NK-92 (cell line): Measurements from ENCODE around the gene NPAS3.
"Not testable (repeated sequence)": the region's sequence is repeated elsewhere in the genome, so short reads cannot be mapped to it uniquely, and the experiment has no call there.

ENCODE experiments used
- DNase-seq: peaks from one replicate; lab custom pipeline; 2025; ENCODE audit not compliant: unreplicated experiment; lab: John Stamatoyannopoulos, UW

NPAS3 gene

DNA sequence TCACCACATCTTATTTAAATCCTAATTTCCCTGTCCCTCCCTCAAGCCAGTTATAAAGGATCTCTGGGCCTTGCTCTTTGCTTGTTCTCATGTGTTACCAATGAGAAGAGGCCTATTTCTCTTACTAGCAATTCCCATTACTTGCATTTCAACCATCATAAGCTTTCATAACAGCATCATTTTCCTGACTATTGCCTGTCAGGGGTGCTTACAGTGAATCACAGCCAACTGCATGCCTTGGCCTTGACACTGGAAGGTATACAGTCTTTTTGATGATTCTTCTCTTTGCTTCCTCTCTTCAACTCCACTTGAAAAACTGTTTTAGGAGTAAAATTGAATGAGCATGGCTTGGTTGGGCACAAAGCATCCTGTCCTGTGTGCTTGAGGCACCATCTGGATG lies 127.0 kb downstream of the NPAS3 start:
- DNase-seq, result no peak

DNA sequence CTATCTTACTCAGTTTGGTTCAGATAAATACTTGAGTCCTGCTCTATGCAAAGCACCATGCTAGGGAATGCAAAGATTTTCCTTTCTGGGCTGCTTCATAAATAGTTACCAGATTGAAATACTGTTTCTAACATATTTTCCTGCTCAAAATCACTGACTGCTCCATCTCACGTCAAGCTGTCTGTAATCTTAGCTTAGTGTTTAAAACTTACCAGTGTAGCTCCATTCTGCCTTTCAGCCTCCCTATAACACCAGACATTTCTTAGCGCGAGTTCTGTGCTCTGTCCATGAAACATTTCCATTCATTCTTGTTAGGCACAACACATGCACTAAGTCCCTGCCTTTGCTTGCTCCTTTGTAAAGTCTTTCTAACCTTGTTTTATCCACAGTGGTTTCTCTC lies 129.4 kb downstream of the NPAS3 start:
- DNase-seq, result no peak

DNA sequence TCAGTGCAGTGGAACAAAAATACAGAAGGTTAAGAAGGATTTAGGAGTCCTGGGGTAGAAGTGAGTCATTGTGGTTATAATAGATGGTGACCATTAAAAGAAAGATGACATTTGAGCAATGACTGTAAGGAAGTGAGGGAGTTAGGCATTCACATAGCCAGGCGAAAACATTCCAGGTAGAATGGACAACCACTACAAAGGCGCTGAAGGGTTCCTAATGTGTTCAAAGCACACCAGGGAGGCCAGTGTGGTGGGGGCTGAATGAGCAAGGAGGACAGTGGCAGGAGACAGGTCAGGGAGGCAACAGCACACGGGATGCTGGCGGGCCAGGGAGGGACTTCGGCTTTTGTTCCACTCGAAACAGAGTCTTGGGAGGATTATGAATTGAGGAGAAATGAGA lies 129.9 kb downstream of the NPAS3 start:
- DNase-seq, result no peak

- DNase-seq, result no peak
These were observed 131.8 kb downstream of the NPAS3 start for GRCh38 chr14:33070475-33070874.

GRCh38 chr14:33073023-33073422 lies 134.3 kb downstream of the NPAS3 start:
- DNase-seq, result no peak

- DNase-seq, result no peak
These were observed 142.6 kb downstream of the NPAS3 start for GRCh38 chr14:33081259-33081658.

- no peak for DNase-seq
These were observed 147.1 kb downstream of the NPAS3 start for GRCh38 chr14:33085799-33086198.

GRCh38 chr14:33088274-33088673 lies 149.6 kb downstream of the NPAS3 start:
- DNase-seq, result not testable (repeated sequence)

GRCh38 chr14:33098016-33098415 lies 159.3 kb downstream of the NPAS3 start:
- no peak for DNase-seq

GRCh38 chr14:33103489-33103888 lies 164.8 kb downstream of the NPAS3 start:
- no peak for DNase-seq

- DNase-seq, result no peak
These were observed 165.3 kb downstream of the NPAS3 start for GRCh38 chr14:33103966-33104365.

DNA sequence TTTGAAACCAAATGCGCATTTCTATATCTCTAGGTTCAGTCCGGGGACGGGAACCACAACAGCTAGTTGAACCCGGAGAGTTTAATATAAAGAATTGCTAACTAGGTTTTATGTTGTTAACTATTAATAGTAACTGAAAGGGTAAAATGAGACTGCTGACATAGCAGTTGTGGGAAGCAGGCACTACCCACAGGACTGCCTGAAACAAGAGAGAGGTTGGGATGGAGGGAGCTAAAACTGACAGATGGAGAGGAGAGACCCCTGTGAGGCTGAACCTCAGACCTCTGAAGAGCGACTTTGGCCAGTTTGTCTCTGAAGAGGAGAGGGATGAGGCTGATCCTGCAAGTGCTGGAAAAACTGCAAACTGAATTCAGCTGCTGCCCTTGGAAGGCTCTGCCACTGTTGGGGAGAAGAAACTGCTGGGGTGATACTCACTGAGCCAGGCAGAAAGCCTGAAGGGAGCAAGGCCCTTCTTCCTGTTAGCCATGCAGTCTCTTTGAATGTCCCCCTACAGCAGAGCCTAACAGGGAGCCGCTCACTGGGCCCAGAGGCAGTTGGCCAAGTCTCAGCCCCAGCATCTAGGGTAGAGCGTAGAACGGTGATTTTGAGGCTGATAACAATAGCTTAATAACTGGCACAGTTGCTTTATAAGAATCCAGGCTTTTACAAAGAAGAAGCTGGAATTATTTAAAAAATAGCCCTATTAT lies 172.2 kb downstream of the NPAS3 start:
- no peak for DNase-seq

DNA sequence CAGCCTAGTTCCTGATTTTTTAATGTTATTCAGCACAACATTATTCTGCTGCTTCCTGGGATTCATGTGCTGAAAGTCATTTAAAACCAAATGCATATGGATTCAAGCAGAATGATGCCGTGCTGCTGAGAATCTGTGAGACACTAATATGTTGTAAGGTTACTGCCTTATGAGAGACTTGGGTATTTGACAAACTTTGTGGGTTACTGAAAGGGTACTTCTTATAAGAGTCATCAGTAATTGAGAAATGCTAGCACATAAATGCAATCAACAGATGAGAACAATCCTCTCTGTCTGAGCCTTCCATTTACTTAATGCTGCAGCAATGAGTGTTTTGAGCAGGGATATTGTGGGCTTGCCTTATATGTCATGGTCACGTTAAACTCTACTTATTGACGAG lies 175.7 kb downstream of the NPAS3 start:
- DNase-seq, result no peak

- no peak for DNase-seq
These were observed 180.0 kb downstream of the NPAS3 start for GRCh38 chr14:33118668-33119067.

- no peak for DNase-seq
These were observed 181.7 kb downstream of the NPAS3 start for GRCh38 chr14:33120341-33120740.

GRCh38 chr14:33120966-33121365 lies 182.3 kb downstream of the NPAS3 start:
- DNase-seq, result no peak

DNA sequence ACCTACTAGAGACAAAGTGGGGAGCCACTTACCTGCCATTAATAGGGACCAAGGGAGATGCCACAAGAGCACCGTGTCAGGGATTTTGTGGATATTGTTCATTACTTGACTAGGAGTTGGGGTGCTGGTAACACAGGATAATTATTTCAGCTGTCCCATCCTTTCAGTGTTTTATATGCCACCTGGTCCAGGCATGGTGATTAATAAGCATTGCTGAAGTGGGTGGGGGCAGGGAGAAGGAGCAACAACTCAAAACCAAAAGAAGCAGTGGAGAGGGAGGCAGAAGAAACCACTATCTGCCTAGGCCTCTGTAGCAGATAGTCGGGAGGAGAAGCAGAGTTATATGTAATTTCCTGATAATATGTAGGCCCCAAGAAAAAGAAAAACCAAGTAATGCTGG lies 184.6 kb downstream of the NPAS3 start:
- DNase-seq, result no peak

- DNase-seq, result no peak
These were observed 187.8 kb downstream of the NPAS3 start for GRCh38 chr14:33126433-33126832.

DNA sequence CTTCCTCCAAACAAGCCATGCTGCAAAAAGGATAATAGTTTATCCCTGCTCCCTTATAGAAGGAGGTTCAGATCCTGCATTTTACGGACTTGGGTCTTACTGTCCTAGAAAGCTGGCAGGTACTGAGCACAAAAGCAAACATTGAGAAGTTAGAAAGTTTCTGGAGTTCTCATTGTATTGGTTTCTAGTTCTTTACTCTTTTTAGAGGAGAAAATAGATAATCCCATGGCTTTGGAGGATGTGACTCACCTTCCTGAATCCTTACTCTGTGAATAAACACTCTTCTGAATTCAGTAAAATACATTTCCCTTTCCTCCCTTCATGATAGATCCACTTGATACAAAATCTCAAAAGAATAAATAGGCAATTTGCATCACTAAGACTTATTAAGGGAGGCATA lies 188.9 kb downstream of the NPAS3 start:
- DNase-seq, result no peak

DNA sequence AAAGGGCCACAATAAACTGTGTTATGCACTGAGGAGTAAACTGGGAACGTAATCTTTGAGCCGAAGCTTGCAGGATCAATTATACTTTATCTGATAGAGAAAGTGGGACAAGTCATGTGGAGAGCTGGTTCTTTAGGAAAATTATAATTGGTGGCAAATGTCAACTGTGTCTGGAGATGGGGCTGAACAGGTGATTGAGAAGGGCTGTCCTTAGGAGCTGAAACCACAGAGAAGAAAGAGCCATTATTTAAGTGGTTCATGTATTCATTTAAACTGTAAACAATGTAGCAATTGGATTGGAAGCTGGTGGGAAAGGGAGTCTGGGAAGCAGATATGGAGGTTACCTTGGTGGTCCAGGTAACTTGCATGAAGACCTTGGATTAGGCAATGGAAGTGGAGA lies 193.1 kb downstream of the NPAS3 start:
- no peak for DNase-seq

GRCh38 chr14:33134162-33134561 lies 195.5 kb downstream of the NPAS3 start:
- DNase-seq, result no peak

DNA sequence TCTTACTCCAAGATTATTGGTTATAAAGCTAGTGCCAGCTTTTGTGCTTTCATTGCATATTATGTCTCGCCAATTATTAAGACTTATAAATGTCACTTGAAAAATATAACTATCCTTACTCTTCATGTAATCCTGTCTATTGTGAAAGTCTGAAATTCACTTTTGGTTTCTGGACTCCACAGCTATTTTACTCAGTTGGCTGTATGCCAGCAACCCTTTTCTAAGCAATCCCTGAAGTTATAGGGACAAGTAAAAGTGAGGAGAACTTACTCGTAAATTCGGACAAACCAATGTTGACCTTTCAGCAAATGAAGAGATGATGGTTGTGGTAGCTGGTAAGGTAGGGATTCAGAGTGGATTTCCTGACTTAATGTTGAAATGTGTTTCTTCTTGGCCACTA lies 196.3 kb downstream of the NPAS3 start:
- no peak for DNase-seq

DNA sequence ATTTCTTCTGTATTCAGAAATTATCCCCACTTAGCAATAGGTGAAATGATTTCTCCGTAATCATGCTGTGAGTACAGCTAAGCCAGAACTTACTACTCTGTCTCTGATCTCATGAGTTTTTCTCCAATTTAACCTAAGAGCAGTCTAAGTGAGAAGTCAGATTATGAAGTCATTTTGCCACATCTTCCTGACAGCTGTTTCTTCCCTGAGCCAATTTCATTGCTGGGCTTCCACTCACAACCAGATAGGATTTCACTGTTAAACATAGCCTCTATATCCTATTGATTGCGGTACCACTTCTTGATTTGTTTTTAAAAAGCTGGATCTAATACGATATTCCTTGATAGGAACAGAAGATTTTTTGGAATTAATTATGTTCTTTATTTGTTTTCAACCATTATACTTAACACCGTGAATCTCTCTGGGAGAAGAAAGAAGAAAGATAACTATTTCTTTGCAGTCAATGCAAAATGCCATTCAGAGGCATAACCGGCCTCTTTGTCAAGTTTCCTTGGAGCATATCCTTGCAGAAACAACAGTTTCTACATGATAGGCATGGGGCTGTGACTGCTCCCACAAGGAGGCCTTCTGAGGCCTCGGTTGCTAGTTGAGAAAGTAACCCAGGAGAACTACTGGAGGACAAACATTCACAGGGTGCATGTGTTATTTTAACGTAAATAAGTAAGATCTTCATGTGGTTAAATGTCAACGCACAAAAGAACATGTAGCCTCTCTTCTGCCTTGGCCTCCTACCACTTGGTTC lies 212.2 kb downstream of the NPAS3 start:
- no peak for DNase-seq
